DMS153 treated with DMSO at 0.1 percent for 48 hours (cell line): Measurements from ENCODE around the gene ZNF146.
"Not testable (repeated sequence)": the region's sequence is repeated elsewhere in the genome, so short reads cannot be mapped to it uniquely, and the experiment has no call there.

Source experiments
- DNase-seq: peaks from one replicate; lab custom pipeline; 2025; ENCODE audit not compliant: unreplicated experiment; lab: John Stamatoyannopoulos, UW

ZNF146 gene

GRCh38 chr19:36269295-36269694 is 54.4 kb downstream of the ZNF146 start:
- DNase-seq: not testable (repeated sequence)
